ENCODE data around the gene PEX14.
"Not testable (repeated sequence)": the region's sequence is repeated elsewhere in the genome, so short reads cannot be mapped to it uniquely, and the experiment has no call there.

The PEX14 gene

GRCh38 chr1:10495952-10496351, 21.2 kb downstream of the PEX14 start:
- no peak for DNase-seq

GRCh38 chr1:10497109-10497508, 22.4 kb downstream of the PEX14 start:
- DNase-seq = no peak

- no peak for DNase-seq
These were observed 23.5 kb downstream of the PEX14 start for GRCh38 chr1:10498231-10498630.

- no peak for DNase-seq
These were observed 27.5 kb downstream of the PEX14 start for GRCh38 chr1:10502206-10502605.

DNA sequence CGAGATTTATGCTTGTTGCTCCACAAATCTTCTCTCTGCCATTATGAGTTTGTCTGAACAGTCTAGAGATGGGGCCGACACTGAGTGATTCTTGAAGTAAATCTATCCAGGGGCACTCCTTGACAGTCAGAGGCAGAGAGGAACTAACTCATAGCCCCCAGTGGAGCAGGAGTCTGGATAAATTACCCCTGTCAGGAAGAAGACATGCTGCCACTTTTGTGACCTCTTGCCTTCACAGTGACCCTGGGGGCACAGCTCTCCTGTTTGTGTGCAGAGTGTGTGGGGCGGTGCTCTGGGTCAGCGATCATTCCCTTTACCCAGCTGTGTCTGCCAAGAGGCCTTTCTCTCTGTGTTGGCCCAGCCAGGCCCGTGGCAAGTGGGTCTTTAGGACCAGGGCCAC, 29.5 kb downstream of the PEX14 start:
- DNase-seq = no peak

DNA sequence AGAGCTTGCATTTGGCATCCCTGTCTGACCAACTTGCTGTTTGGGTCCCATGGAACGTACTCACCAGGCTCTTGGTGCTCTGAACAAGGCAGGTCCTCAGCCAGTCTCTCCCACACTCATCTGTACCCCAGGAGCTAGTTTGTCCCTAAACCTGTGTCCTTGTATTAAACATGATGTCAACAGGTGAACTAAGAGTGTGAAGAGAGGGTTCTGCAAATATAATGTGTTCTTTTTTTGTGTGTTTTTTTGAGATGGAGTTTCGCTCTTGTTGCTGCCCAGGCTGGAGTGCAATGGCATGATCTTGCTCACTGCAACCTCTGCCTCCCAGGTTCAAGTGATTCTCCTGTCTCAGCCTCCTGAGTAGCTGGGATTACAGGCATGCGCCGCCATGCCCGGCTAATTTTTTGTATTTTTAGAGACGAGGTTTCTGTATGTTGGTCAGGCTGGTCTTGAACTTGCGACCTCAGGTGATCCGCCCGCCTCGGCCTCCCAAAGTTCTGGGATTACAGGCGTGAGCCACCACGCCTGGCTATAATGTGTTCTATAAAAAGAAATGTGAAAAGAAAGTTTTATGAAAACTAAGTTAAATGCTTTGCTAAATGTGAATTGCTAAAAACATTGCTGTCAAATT, 31.4 kb downstream of the PEX14 start:
- not testable (repeated sequence) for DNase-seq

DNA sequence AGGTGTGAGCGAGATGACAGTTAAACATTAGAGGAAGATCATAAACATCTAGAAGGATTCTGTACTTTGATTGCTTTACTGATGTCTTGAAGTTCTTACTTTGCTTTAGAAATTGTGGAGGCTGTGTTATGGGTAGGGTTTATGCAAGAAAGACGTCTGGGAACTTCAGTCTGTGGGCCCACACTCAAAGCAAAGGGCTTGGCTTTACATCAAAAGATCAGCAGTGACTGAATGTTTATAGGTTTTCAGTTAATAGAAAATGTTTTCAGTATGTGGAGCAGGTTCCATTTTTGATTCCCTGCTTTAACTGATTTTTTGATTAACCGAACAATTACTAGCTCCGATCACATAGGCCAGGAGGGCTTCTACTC, 31.9 kb downstream of the PEX14 start:
- DNase-seq = no peak

DNA sequence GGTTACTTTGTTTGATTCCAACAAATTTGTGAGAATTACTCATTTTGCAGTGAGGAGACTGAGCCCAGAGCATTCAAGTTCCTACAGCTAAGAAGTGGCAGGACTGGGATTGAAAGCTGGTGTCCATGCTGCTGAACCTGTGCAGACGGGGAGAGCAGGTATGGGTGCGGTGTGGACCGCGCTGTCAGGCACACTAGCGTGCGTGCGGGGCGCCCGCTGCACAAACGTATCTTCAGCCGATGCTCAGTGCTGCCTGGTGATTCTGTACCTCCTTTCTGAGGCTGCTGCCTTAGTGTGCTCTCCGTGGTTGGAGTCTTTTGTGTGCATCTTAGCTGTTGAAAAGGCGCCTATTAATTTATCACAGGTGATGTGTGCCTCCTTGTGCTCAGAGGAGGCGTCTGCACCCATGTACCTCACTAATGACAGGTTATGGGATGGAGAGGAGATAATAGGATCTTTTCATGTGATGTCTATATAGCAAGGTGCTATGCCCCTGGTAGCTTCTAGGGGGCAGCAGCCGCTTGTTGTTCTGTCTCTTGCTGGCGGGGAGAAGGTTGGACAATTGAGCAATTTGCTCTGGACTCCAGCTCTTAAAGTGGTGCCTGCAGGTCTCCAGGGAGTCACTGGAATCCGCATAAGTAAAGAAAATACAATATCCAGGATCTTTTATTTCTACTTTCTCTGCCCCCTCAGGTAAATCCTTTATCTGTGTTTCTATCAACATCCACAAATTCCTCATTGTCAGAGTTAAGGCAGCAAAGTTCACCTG, 32.5 kb downstream of the PEX14 start:
- DNase-seq = peak; percentile 71

DNA sequence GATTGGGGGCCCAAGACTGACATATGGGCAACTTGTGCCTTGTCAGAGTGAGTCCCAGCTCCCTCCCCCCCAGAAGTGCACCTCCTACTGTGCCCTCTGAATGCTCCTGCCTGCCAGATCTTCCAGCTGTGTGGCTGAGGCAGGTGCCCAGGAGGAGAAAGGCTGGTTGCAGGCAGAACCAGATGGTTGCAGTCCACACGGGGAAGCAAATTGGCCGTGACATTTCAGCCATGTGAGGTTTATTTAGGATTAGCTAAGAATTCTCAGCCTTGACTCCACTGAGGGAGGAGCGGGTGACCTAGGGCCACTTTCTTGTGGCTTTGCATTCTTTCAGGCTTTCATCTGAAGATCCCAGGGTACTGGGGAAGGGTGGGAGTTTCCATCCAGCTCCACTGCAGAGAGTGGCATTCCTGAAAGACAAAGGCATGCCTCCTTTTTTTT, 33.8 kb downstream of the PEX14 start:
- DNase-seq = peak; percentile 59

- DNase-seq = no peak
These were observed 35.2 kb downstream of the PEX14 start for GRCh38 chr1:10509809-10510509.

DNA sequence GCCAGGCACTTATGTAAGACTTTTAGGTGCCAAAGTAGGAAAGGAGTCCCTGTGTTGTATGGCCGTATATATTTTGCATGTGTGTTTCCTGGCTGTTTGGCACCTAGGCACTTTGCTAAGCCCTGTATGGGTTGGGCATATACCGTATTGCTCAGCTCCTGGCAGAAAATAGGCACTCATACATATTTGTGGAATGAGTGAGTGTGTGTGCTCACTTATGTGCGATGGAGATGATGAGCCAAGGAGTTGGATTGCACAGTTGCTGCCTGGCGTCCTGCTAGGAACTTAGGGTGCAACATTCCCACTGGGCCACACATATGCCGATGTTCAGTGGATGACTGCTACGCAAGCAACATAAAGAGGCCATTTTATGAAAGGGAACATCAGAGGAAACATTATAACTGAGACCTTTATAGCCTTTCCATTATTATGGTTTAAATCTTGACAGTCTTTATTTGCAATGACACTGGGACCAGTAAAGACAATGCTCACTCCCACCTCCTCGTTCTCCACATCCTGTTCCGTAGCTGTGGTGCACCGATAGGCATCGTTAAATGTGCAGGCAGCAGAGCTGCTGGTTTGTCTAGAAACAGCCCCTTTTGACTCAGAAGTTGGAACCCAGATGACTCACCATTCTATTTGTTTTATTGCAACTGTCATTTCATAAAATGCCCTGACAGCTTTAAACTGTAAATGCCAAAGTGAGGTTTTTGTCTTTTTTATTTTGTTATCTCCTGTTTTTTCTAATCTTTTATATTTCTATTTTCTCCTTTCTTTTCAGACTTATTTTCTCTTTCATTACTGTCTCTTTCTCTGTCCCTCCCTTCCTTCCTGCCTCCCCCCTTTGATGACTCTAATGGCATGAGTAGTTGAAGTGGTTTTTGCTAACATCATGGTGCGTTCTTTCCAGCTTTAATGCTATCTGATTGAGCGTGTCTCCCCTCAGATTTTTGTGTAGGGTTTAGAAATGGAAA, 36.1 kb downstream of the PEX14 start:
- peak; percentile 88 for DNase-seq

- no peak for DNase-seq
These were observed 36.7 kb downstream of the PEX14 start for GRCh38 chr1:10511494-10511885.

GRCh38 chr1:10513199-10513598, 38.4 kb downstream of the PEX14 start:
- no peak for DNase-seq

GRCh38 chr1:10514490-10515235, 39.9 kb downstream of the PEX14 start:
- DNase-seq = peak; percentile 61

DNA sequence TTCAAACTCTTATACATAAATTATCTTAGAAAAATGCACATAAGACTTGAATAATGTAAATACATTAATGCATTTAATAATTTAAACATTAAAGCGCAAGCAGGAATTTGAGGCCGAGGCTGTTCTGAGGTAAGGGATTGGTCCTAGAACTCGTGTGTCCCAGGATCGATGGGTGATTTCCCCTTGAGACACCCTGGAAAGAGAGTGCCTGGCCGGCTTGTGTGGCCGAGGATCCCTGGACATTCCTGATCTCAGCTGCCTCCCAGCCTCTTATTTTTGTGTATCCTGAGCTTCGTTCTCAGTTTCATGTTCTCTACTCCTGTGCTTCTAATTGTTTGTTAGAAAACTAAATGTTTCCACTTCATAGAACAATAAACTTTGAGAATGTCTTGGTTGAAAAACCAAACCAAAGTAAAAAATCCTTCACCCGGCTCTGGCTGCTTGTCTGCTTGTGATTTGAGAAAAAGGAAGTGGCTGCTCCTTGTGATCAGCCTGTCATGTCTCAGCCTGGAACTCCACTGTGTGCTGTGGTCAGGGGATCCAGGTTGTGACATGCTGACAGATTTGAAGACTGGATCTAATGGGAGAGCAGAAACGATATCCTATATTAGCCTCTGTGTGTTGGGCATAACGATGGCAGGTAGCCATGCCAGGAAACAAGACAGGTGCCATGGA, 40.7 kb downstream of the PEX14 start:
- no peak for DNase-seq

DNA sequence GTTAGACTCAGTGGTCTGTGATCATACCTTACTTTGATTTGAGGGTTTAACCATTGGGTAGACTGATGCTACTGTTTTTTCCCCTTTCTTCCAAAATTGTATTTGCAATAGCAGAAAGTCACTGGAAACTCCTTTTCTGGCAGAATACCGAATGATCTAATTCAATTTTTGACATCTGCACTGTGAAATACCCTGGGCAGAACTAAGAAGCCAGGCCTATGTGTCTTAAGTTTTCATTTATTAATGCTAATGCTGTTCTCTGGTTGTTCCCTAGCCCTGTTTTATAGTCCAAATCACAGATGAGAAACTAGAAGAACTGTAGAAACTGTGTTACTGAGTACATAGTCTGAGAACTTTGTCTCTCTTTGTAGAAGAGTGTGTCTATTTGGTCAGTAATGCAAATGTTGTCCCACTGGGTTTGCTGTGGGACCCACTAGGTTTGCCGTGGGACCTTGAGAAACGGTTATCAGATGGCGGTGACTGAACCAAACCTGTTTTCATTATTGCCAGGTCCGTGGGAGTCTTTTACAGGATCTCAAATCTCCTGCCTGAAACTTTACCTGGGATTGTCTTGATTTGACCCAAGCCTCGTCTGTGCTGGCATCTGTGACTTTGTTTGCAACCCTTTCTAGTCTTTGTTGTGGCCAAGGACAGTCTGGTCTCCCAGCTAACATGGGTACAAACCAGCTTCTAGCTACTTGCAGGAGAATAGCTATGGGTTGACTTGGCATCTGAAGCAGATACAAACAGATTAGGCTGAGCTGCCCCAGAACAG, 41.4 kb downstream of the PEX14 start:
- no peak for DNase-seq

GRCh38 chr1:10516925-10517676, 42.4 kb downstream of the PEX14 start:
- DNase-seq = no peak

GRCh38 chr1:10517677-10517982, 42.9 kb downstream of the PEX14 start:
- no peak for DNase-seq

DNA sequence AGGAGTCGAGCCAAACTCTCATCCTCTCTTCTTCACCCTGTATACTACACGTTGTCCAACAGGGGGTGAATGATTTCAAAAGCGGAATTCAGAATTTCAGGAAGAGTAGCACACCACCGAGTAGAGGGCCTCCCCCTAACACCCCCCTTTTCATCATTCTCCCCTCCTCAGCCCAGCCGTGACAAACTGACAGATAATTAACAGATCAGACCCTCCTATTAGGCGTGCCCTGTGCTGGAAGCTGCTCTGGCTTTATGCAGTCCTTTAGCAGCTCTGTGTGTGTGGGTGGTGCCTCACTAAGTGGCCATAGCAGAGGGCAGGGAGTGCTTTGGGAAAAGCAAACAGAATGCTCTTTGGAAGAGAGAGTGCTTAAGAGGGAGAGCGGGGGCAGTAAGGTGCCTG, 44.3 kb downstream of the PEX14 start:
- DNase-seq = no peak

GRCh38 chr1:10520497-10520896, 45.7 kb downstream of the PEX14 start:
- DNase-seq = no peak

Data from fibroblast of skin of abdomen (primary cell).